Skeletal muscle tissue (tissue), 4 donors: ENCODE measurements around the gene FAAP20. TPM values are rescaled to one million over a fixed set of nuclear protein-coding genes. Genes with fewer than 3 reads are reported as not detected.
A peak's percentile ranks its signal among the peaks of the same experiment; 100 is the strongest.

Experiments used
- H3K27ac ChIP-seq: one replicate; pipeline ENCODE4 v1.7.0; 2013; ENCODE audit warnings: mild to moderate bottlenecking, low read depth, low read length, inconsistent platforms
- H3K27me3 ChIP-seq, 3 donors: one replicate each; pipeline ENCODE4 v1.7.0; 2013; ENCODE audit warnings: low read length in 3 of 3; ENCODE audit not compliant: control insufficient read depth in 3 of 3, insufficient read depth in 3 of 3
- H3K36me3 ChIP-seq, 3 donors: one replicate each; pipeline ENCODE4 v1.7.0; 2013; ENCODE audit warnings: low read length in 3 of 3; ENCODE audit not compliant: control insufficient read depth in 3 of 3, insufficient read depth in 3 of 3
- H3K4me1 ChIP-seq, 3 donors: one replicate each; pipeline ENCODE4 v1.7.0; 2013; ENCODE audit warnings: low read length in 3 of 3, mild to moderate bottlenecking in 3 of 3; ENCODE audit not compliant: control insufficient read depth in 3 of 3, insufficient read depth in 3 of 3
- H3K4me3 ChIP-seq, 3 donors: one replicate each; pipeline ENCODE4 v1.7.0; 2013; ENCODE audit warnings: low read length in 3 of 3
- H3K9ac ChIP-seq, 3 donors: one replicate each; pipeline ENCODE4 v1.7.0; 2013; ENCODE audit warnings: low read length in 3 of 3, mild to moderate bottlenecking in 3 of 3, moderate library complexity in 2 of 3, low read depth in 1 of 3
- H3K9me3 ChIP-seq, 3 donors: one replicate each; pipeline ENCODE4 v1.7.0; 2013; ENCODE audit warnings: low read length in 3 of 3; ENCODE audit not compliant: control insufficient read depth in 3 of 3
- total RNA-seq: library from RNA; depleted of rRNA; stranded (reverse); fragments of >200 nt; gene quantifications from one replicate; pipeline ENCODE4 v1.2.3, GENCODE V29; 2014
- donor health status: Osteomylitis.

FAAP20 gene
- total RNA-seq, 1 donor from 2014 or later: 13.0 TPM

- Histone ChIP-seq H3K9ac (peak overlapping the region; percentile 85 to 86 (median 85)), H3K9me3 (no peaks in the 10 kb centered on the region), H3K4me1 (peaks cover 44 to 64% (median 58%) of the 10 kb centered on the region in 3 donors), H3K27ac (peak overlapping the region; percentile 89), H3K27me3 (no peaks in the 10 kb centered on the region), H3K36me3 (no peaks in the 10 kb centered on the region), H3K4me3 (peak overlapping the region; percentile 73 to 76 (median 76))
Observed at GRCh38 chr1:2194898-2195673, 514 bp upstream of the FAAP20 start.

DNA sequence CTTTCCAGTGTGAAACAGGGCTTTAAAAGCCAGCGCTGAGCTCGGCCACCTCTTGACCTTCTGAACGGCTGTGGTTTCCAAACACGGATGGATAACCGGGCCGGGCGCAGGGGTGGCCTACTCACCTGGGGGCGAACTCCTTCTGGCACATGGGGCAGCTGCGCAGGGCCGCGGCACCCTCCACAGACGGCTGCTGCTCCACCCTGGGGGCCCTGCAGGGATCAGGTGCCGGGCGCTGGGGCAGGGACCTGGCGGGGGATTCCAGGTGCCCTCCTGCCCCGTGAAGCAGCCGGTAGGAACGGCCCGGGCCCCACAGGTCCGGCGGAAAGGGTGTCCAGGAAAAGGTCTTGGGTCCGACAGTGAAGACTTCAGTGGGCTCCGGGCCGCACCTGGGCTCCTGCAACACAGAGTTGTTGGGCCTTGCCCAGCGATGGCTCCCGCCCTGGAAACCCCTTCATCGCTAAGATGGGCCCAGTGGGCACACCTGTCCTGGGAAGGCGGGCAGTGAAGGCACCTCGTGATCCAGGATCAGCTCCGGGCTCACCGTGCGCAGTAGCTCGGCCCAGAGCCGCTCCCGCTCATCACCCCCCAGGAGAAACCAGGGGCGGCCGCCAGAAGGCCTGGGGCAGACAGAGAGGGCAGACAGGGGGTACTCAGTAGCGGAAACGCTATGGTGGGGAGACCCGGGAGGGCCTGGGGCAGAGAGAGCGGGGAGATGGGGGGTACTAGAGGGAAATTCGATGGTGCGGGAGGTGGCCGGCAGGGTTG lies 874 bp downstream of the FAAP20 start:
- Histone ChIP-seq H3K27ac (peak overlapping the region; percentile 56), H3K4me1 (peaks cover 40 to 64% (median 56%) of the 10 kb centered on the region in 3 donors), H3K9me3 (no peaks in the 10 kb centered on the region)

GRCh38 chr1:2192031-2192995 lies 2.3 kb downstream of the FAAP20 start:
- Histone ChIP-seq H3K36me3 (no peaks in the 10 kb centered on the region), H3K9me3 (no peaks in the 10 kb centered on the region), H3K27me3 (no peaks in the 10 kb centered on the region), H3K4me1 (peaks cover 37 to 60% (median 51%) of the 10 kb centered on the region in 3 donors), H3K27ac (peak overlapping the region; percentile 93), H3K4me3 (no peak overlapping the region), H3K9ac (peak overlapping the region in 1 of 3 donors; percentile 64)

More for the DNA sequence above, 874 bp downstream of the FAAP20 start:
- Histone ChIP-seq H3K27me3 (no peaks in the 10 kb centered on the region), H3K4me3 (peak overlapping the region; percentile 9 to 52 (median 37)), H3K9ac (peak overlapping the region; percentile 20 to 60 (median 56)), H3K36me3 (no peaks in the 10 kb centered on the region)

- H3K27me3 ChIP-seq: no peaks in the 10 kb centered on the region
- H3K4me1 ChIP-seq: peaks cover 35 to 53% (median 45%) of the 10 kb centered on the region in 3 donors
- peak overlapping the region; percentile 93 for H3K27ac ChIP-seq
- H3K9ac ChIP-seq: peak overlapping the region; percentile 83 to 96 (median 89)
- no peaks in the 10 kb centered on the region for H3K36me3 ChIP-seq
- H3K4me3 ChIP-seq: peak overlapping the region; percentile 74 to 90 (median 83)
- H3K9me3 ChIP-seq: no peaks in the 10 kb centered on the region
Observed at GRCh38 chr1:2190491-2190976, 4.0 kb downstream of the FAAP20 start.

- no peaks in the 10 kb centered on the region for H3K36me3 ChIP-seq
- peak overlapping the region; percentile 74 to 90 (median 83) for H3K4me3 ChIP-seq
- peaks cover 29 to 48% (median 40%) of the 10 kb centered on the region in 3 donors for H3K4me1 ChIP-seq
- H3K9me3 ChIP-seq: no peaks in the 10 kb centered on the region
- H3K9ac ChIP-seq: peak overlapping the region; percentile 83 to 96 (median 89)
- peak overlapping the region; percentile 93 for H3K27ac ChIP-seq
- H3K27me3 ChIP-seq: no peaks in the 10 kb centered on the region
Observed at GRCh38 chr1:2189459-2190425, 4.8 kb downstream of the FAAP20 start.

- no peak overlapping the region for H3K27ac ChIP-seq
- no peak overlapping the region for H3K9ac ChIP-seq
- H3K27me3 ChIP-seq: no peaks in the 10 kb centered on the region
- no peaks in the 10 kb centered on the region for H3K36me3 ChIP-seq
- no peak overlapping the region for H3K4me3 ChIP-seq
- H3K4me1 ChIP-seq: peaks cover 24 to 41% (median 32%) of the 10 kb centered on the region in 3 donors
- no peaks in the 10 kb centered on the region for H3K9me3 ChIP-seq
Observed at GRCh38 chr1:2188336-2188735, 6.2 kb downstream of the FAAP20 start.

GRCh38 chr1:2187619-2188018 lies 7.0 kb downstream of the FAAP20 start:
- no peak overlapping the region for H3K27ac ChIP-seq

GRCh38 chr1:2186901-2187300 lies 7.7 kb downstream of the FAAP20 start:
- no peak overlapping the region for H3K9ac ChIP-seq
- H3K27ac ChIP-seq: no peak overlapping the region
- H3K36me3 ChIP-seq: no peaks in the 10 kb centered on the region
- no peaks in the 10 kb centered on the region for H3K27me3 ChIP-seq
- H3K4me3 ChIP-seq: no peak overlapping the region
- no peaks in the 10 kb centered on the region for H3K9me3 ChIP-seq
- peaks cover 18 to 27% (median 23%) of the 10 kb centered on the region in 3 donors for H3K4me1 ChIP-seq

More at GRCh38 chr1:2187619-2188018, 7.0 kb downstream of the FAAP20 start:
- Histone ChIP-seq H3K27me3 (no peaks in the 10 kb centered on the region), H3K4me1 (peaks cover 22 to 35% (median 29%) of the 10 kb centered on the region in 3 donors), H3K4me3 (no peak overlapping the region), H3K9me3 (no peaks in the 10 kb centered on the region), H3K9ac (no peak overlapping the region), H3K36me3 (no peaks in the 10 kb centered on the region)
